Measurements from ENCODE around the gene ARPC1A.
"Not testable (repeated sequence)": the region's sequence is repeated elsewhere in the genome, so short reads cannot be mapped to it uniquely, and the experiment has no call there.

ARPC1A gene

DNA sequence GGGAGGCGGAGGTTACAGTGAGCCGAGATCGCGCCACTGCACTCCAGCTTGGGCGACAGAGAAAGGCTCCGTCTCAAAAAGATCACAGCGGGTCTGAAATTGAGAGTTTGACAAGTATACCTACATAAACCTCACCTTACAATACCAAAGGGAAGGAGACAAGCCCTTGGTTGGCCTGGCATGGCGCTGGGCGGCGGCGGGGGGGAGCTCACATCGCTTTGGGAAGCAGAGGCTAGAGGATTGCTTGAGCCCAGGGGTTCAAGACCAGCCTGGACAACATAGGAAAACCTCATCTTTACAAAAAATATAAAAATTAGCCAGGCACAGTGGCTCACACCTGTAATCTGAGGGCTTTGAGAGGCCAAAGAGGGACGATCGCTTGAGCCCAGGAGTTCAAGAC, 1.1 kb upstream of the ARPC1A start:
- no peak overlapping the region for H3K4me3 ChIP-seq
- no peak for DNase-seq (ENCODE audit: low spot score)
- no peak overlapping the region for H3K27ac ChIP-seq
- TF ChIP-seq, protein P1, sequence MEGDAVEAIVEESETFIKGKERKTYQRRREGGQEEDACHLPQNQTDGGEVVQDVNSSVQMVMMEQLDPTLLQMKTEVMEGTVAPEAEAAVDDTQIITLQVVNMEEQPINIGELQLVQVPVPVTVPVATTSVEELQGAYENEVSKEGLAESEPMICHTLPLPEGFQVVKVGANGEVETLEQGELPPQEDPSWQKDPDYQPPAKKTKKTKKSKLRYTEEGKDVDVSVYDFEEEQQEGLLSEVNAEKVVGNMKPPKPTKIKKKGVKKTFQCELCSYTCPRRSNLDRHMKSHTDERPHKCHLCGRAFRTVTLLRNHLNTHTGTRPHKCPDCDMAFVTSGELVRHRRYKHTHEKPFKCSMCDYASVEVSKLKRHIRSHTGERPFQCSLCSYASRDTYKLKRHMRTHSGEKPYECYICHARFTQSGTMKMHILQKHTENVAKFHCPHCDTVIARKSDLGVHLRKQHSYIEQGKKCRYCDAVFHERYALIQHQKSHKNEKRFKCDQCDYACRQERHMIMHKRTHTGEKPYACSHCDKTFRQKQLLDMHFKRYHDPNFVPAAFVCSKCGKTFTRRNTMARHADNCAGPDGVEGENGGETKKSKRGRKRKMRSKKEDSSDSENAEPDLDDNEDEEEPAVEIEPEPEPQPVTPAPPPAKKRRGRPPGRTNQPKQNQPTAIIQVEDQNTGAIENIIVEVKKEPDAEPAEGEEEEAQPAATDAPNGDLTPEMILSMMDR (IDR thresholded peaks at IDR 0.05) = no peak

DNA sequence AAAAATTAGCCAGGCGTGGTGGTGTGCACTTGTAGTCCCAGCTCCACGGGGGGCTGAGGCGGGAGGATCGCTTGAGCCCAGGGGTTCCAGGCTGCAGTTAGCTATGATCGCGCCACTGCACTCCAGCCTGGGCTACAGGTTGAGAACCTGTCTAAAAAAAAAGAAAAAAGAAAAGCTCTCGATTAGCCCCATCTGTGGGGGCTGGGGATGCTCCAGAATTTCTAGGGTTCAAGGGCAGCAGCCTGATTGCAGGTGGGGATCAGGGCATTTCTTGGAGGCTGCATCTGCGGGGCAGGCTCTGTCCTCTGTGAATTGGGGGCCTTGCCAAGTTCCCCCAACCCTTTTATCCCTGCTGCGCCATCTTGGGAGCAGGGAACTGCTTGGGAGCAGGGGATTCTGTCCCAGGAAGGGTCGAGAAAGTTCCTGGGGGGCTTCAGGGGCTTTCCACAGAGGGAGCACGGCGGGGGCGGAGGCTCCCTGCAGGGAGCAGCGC, 651 bp upstream of the ARPC1A start:
- Histone ChIP-seq H3K27ac (peak overlapping the region; percentile 86 to 90), H3K4me3 (peak overlapping the region; percentile 88)
- TF ChIP-seq, protein P1 (IDR thresholded peaks at IDR 0.05) = no peak
- DNase-seq (ENCODE audit: low spot score) = no peak

DNA sequence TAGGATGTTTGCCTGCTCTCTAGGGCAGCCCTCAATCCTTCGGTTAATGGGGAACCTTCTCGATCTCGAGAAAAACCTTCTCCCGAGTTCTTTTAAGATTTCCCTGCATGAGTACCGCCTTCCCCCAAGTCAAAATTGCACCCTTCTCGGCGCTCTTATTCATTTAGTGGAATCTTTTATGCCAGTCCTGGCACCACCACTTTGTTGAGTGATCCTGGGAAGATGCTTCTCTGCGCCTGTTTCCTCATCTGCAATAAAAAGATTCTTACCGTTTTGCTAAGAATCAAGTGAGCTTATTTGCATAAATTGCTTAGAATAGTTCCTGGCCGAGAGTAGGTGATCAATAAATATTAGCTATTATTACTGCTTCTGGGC, 697 bp downstream of the ARPC1A start:
- TF ChIP-seq, protein P1 (IDR thresholded peaks at IDR 0.05) = no peak
- Histone ChIP-seq H3K4me3 (peak overlapping the region; percentile 88), H3K27ac (peak overlapping the region; percentile 86 to 90)
- DNase-seq (ENCODE audit: low spot score) = no peak

DNA sequence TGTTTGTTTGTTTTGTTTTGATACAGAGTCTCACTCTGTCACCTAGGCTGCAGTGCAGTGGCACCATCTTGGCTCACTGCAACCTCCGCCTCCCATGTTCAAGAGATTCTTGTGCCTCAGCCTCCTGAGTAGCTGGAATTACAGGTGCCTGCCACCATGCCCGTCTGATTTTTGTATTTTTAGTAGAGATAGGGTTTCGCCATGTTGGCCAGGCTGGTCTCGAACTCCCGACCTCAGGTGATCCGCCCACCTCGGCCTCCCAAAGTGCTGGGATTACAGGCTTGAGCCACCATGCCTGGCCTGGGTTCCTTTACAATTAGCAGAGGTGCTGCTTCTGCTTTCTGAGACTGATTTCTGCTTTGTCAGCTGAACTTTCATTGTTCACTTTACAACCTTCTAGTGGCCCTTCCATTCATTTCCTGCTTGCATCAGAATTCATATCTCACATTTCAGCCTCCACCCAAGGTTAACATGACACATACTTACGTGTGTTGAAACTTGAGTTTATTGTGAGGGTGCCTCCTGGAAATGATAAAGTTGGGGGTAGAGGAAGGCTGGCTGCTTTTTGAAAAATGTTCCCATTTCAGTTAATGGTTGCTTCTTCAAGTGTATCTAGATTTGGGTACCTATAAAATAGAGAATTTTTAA, 4.7 kb downstream of the ARPC1A start:
- H3K4me3 ChIP-seq; H3K27ac ChIP-seq; DNase-seq (ENCODE audit: low spot score): not testable (repeated sequence)

DNA sequence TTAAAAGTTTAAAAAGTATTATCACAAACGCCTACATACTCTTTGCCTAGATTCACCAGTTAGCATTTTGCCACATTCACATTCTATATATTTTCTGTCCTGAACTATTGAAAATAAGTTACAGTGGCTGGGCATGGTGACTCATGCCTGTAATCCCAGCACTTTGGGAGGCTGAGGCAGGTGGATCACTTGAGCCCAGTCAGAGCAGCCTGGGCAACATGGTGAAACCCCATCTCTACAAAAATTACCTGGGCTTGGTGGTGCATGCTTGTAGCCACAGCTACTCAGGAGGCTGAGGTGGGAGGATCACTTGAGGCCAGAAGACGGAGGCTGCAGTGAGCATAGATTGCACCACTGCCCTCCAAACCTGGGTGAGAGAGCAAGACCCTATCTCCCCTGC, 5.3 kb downstream of the ARPC1A start:
- H3K27ac ChIP-seq = peak overlapping the region in 1 of 2 donors; percentile 55
- TF ChIP-seq, protein P1 (IDR thresholded peaks at IDR 0.05) = no peak
- no peak for DNase-seq (ENCODE audit: low spot score)
- no peak overlapping the region for H3K4me3 ChIP-seq

DNA sequence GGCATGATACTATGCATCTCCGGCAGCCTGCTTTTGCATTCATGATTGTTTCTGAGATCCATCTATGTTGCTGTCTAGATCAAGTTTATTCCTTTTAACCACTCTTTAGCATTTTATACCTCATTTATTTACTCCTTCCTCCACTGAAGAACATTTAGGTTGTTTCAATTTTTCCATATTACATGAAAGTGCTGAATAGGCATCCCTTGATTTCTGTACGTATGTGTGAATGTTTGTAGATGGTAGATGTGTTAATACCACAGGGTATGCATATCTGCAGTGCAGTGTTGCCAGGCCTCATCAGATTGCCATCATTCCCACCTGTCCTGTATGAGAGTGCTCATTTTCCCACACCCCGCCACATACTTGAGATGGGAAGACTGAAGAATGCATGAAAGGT, 13.9 kb downstream of the ARPC1A start:
- peak overlapping the region; percentile 89 to 95 for H3K27ac ChIP-seq
- no peak for DNase-seq (ENCODE audit: low spot score)
- TF ChIP-seq, protein P1 (IDR thresholded peaks at IDR 0.05) = no peak
- no peak overlapping the region for H3K4me3 ChIP-seq

DNA sequence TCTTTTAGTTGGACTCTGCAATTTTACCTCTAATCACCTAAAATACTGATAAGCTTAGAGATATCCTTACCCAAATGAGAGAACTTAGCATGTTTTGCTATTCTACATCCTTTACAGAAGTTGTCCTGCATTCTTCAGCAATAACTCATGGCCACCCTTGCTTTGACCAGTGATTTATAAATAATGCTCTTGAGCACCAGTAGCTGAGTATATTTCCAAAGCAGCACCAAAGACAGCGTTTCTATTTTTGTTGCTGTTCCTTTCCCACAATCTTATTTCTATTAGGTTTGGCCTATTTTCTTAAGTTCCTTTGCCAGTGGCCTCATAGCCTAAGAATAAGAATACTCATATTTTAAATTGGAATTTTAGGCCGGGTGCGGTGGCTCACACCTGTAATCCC, 15.0 kb downstream of the ARPC1A start:
- Histone ChIP-seq H3K4me3 (no peak overlapping the region), H3K27ac (peak overlapping the region; percentile 89 to 95)
- TF ChIP-seq, protein P1 (IDR thresholded peaks at IDR 0.05) = no peak
- DNase-seq (ENCODE audit: low spot score) = no peak
